ENCODE results near the gene NKAP. TPM values are rescaled to one million over a fixed set of nuclear protein-coding genes. Genes with fewer than 3 reads are reported as not detected.

NKAP gene
- total and polyA plus RNA-seq, 2 experiments from 2014 or later, result 4.8 to 10.4 TPM

GRCh38 chrX:119916310-119916709 lies 27.2 kb downstream of the NKAP start (continued):
- TF ChIP-seq ETS1 (IDR thresholded peaks at IDR 0.05), result no peak

GRCh38 chrX:119900976-119901375 lies 42.6 kb downstream of the NKAP start:
- Mint-ChIP-seq H3K9me3 (no peaks in the 10 kb centered on the region), H3K27me3 (ENCODE audit: insufficient read depth, low read depth, poor library complexity) (peaks cover 2% of the 10 kb centered on the region), H3K36me3 (ENCODE audit: low read depth) (no peaks in the 10 kb centered on the region), H3K4me3 (no peak overlapping the region), H3K4me1 (peaks cover 2% of the 10 kb centered on the region; the same call in 2 of the 3 replicates), H3K27ac (no peak overlapping the region)
- Histone ChIP-seq H3F3A (replicated peaks; ENCODE audit: low read depth) (no peaks in the 10 kb centered on the region), H3K36me3 (ENCODE audit: insufficient read depth) (no peaks in the 10 kb centered on the region), H3K4me2 (no peak overlapping the region), H3K4me1 (ENCODE audit: insufficient read depth) (no peaks in the 10 kb centered on the region), H4K20me1 (replicated peaks; ENCODE audit: insufficient read depth) (no peaks in the 10 kb centered on the region), H3K79me2 (replicated peaks; ENCODE audit: insufficient read depth) (no peaks in the 10 kb centered on the region), H3K27ac (ENCODE audit: low read depth) (no peak overlapping the region), H3K9me2 (ENCODE audit: insufficient read depth) (no peaks in the 10 kb centered on the region), H3K4me3 (no peak overlapping the region), H2AFZ (no peak overlapping the region), H3K27me3 (ENCODE audit: insufficient read depth) (no peaks in the 10 kb centered on the region)
- ATAC-seq (no peak), DNase-seq (ENCODE audit: low spot score) (no peak)
- TF ChIP-seq ETS1 (IDR thresholded peaks at IDR 0.05), result no peak
- no peak for TF ChIP-seq CTCF (conservative IDR thresholded peaks at IDR 0.05; ENCODE audit: low read depth in 2 of 2)
- no peak for TF ChIP-seq CREB1 (CRISPR knock-in tag; IDR thresholded peaks at IDR 0.05; ENCODE audit: low read depth)
- TF ChIP-seq ZNF462 (CRISPR knock-in tag; IDR thresholded peaks at IDR 0.05), result no peak
- TF ChIP-seq POLR2AphosphoS5 (IDR thresholded peaks at IDR 0.05; ENCODE audit: low read depth), result no peak
- TF ChIP-seq NANOG (IDR thresholded peaks at IDR 0.05; ENCODE audit: borderline replicate concordance), result no peak
- TF ChIP-seq JUNB (IDR thresholded peaks at IDR 0.05; ENCODE audit: unreplicated experiment), result no peak
- TF ChIP-seq ZNF331 (CRISPR knock-in tag; IDR thresholded peaks at IDR 0.05; ENCODE audit: low read depth), result no peak
- no peak for TF ChIP-seq EZH2phosphoT487 (IDR thresholded peaks at IDR 0.05; ENCODE audit: unreplicated experiment)
- TF ChIP-seq EZH2 (IDR thresholded peaks at IDR 0.05; ENCODE audit: low read depth, unreplicated experiment), result no peak
- TF ChIP-seq ZNF114 (CRISPR knock-in tag; IDR thresholded peaks at IDR 0.05), result no peak

All from GM23338 (cell line).